Nephron (organoid): ENCODE results near the gene UNC79.

Experiments
- H3K27ac Mint-ChIP-seq, 3 experiments: 2 replicates each; pipeline ENCODE4 v1.8.0; 2020; ENCODE audit warnings: mixed read lengths in 3 of 3, mild to moderate bottlenecking in 2 of 3, moderate library complexity in 1 of 3
- H3K27me3 Mint-ChIP-seq: 2 replicates; pipeline ENCODE4 v1.8.0; 2021; ENCODE audit warnings: low read depth, mild to moderate bottlenecking, moderate library complexity, mixed read lengths
- H3K36me3 Mint-ChIP-seq: 2 replicates; pipeline ENCODE4 v1.8.0; 2020; ENCODE audit warnings: low read depth, mixed read lengths
- H3K4me1 Mint-ChIP-seq: 2 replicates; pipeline ENCODE4 v1.8.0; 2020; ENCODE audit warnings: mixed read lengths
- H3K4me3 Mint-ChIP-seq, 3 experiments: 2 replicates each; pipeline ENCODE4 v1.8.0; 2020; ENCODE audit warnings: mild to moderate bottlenecking in 3 of 3, mixed read lengths in 3 of 3, moderate library complexity in 2 of 3
- H3K9me3 Mint-ChIP-seq: 2 replicates; pipeline ENCODE4 v1.8.0; 2020; ENCODE audit warnings: mixed read lengths
- CTCF ChIP-seq, 3 experiments: fragments of 200-600 bp; sonication (generic); IDR thresholded peaks; one replicate each; pipeline ENCODE4 v1.5.0; 2021; ENCODE audit warnings: antibody characterized with exemption in 3 of 3; ENCODE audit not compliant: unreplicated experiment in 3 of 3

UNC79 gene

GRCh38 chr14:93733631-93734030 lies 302.9 kb downstream of the UNC79 start:
- Mint-ChIP-seq H3K36me3 (no peaks in the 10 kb centered on the region), H3K4me3 (peak overlapping the region in 1 of 3 experiments; percentile 1), H3K27me3 (peaks cover 47% of the 10 kb centered on the region), H3K9me3 (no peaks in the 10 kb centered on the region), H3K27ac (peak overlapping the region; percentile 27 to 37 (median 32)), H3K4me1 (peaks cover 44% of the 10 kb centered on the region)
- no peak for TF ChIP-seq CTCF (IDR thresholded peaks at IDR 0.05; ENCODE audit: unreplicated experiment in 3 of 3)

GRCh38 chr14:93734086-93734822 lies 303.5 kb downstream of the UNC79 start:
- Mint-ChIP-seq H3K4me1 (peaks cover 45% of the 10 kb centered on the region), H3K27me3 (peaks cover 47% of the 10 kb centered on the region), H3K36me3 (no peaks in the 10 kb centered on the region), H3K4me3 (no peak overlapping the region), H3K27ac (peak overlapping the region in 2 of 3 experiments; percentile 40 to 43), H3K9me3 (no peaks in the 10 kb centered on the region)
- no peak for TF ChIP-seq CTCF (IDR thresholded peaks at IDR 0.05; ENCODE audit: unreplicated experiment in 3 of 3)

GRCh38 chr14:93735206-93735605 lies 304.5 kb downstream of the UNC79 start:
- peak overlapping the region in 2 of 3 experiments; percentile 40 to 66 for H3K27ac Mint-ChIP-seq

GRCh38 chr14:93736378-93737014 lies 305.8 kb downstream of the UNC79 start:
- Mint-ChIP-seq H3K4me1 (peaks cover 57% of the 10 kb centered on the region), H3K9me3 (no peaks in the 10 kb centered on the region), H3K27me3 (peaks cover 34% of the 10 kb centered on the region), H3K4me3 (no peak overlapping the region), H3K36me3 (no peaks in the 10 kb centered on the region), H3K27ac (peak overlapping the region in 1 of 3 experiments; percentile 11)
- peak in 1 of 3 experiments; percentile 38 for TF ChIP-seq CTCF (IDR thresholded peaks at IDR 0.05; ENCODE audit: unreplicated experiment in 3 of 3)

More at GRCh38 chr14:93735206-93735605, 304.5 kb downstream of the UNC79 start:
- H3K4me3 Mint-ChIP-seq, result no peak overlapping the region
- H3K36me3 Mint-ChIP-seq, result no peaks in the 10 kb centered on the region
- peaks cover 48% of the 10 kb centered on the region for H3K4me1 Mint-ChIP-seq
- peaks cover 42% of the 10 kb centered on the region for H3K27me3 Mint-ChIP-seq
- no peaks in the 10 kb centered on the region for H3K9me3 Mint-ChIP-seq
- no peak for TF ChIP-seq CTCF (IDR thresholded peaks at IDR 0.05; ENCODE audit: unreplicated experiment in 3 of 3)

- Mint-ChIP-seq H3K4me1 (peaks cover 69% of the 10 kb centered on the region), H3K27me3 (peaks cover 28% of the 10 kb centered on the region), H3K4me3 (no peak overlapping the region), H3K9me3 (no peaks in the 10 kb centered on the region), H3K27ac (peak overlapping the region in 2 of 3 experiments; percentile 39 to 80), H3K36me3 (no peaks in the 10 kb centered on the region)
- no peak for TF ChIP-seq CTCF (IDR thresholded peaks at IDR 0.05; ENCODE audit: unreplicated experiment in 3 of 3)
Observed at GRCh38 chr14:93737634-93738033, 306.9 kb downstream of the UNC79 start.
